Globus pallidus (tissue), 1 donor: ENCODE results near the gene OTUB2.

Experiments
- DNase-seq: peaks from one replicate; pipeline ENCODE4 v3.0.0-alpha.2; 2015; ENCODE audit warnings: low spot score

The OTUB2 gene

DNA sequence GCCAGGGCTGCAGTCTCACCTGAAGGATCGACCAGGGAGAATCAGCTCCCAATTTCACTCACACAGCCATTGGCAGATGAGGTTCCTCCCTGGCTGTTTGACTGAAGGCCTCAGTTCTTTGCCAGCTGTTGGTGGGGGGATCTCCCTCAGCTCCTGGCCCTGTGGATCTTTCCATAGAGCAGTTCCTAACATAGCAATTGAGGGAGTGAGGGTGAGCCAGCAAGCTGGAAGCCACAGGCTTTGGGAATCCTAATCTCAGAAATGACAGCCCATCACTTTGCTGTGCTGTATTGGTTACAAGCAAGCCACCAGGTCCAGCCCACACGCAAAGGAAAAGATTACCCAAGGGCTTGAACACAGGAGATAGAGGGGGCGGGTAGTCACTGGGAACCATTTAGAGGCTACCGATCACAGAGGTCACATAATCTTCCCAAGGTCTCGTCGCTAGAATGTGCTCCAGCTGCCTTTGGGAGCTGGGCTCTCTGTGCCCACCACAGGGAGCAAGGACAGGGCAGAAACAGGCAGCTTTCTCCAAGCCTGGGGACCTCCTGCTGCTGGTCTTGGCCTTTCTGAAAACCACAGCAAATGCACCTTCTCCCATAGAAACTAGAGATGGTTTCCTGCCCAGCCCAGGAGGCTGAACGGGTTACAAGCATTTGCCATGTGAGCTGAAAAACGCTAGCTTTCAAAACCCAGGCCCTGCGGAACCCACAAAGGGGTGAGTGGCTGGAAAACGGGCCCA is 4.6 kb upstream of the OTUB2 start:
- no peak for DNase-seq

DNA sequence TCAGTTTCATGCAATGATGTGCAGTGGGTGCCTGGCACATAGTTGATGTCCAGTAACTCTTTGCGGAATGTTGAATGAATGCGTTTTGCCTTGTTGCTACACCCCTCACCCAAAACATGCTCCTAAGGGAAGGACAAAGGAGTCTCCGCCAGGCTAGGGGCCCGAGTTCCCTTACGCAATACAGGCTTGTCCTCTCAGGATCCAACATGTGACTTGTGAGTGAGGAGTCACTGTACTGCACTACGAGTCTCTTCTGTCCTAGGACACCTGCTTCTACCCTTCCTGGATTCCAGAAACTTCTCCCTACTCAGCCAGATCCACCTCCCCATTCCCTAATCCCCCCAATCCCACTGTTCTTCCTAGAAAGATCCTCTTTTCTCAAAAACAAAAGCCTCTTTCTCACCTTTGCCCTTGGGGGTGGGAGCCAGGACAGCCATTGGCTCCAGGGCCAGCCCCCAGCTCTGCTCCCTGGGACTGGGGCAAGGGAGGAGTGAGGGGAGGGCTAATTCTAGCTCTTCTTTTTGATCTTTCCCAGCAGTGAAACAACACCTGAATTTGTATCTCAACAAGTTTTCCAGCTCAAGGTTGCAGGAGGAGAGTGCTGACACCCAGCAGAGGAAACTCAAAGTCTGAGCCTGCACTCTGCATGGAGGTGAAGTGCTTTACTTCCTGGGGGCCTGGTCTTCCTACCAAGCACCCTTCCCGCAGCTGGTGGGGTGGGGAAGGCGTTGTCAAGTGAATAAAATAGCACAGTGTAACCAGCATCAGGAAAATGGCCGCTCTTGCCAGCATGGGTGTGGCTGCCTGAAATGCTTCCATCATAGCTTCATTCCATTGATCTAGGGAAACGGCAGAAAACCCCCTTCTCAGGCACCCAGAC is 3.4 kb upstream of the OTUB2 start:
- DNase-seq = no peak

DNA sequence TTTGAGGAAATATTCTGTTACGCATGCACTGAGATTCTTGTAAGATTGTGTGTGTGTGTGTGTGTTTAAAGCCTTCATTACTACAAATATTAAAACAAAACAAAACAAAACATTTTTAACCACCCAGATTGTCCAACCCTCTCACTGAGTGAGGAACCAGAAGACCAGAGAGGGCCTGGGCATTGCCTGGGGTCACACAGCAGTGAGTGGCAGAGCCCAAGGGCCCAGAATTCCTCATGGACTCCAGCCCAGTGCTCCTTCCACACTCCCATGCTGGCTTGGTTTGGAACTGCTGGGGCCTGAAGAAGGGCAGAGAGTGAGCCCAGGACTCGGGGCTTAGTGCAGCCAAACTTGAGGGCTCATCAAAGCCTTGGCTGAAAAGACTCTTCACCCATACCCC is 1.6 kb upstream of the OTUB2 start:
- DNase-seq = no peak

DNA sequence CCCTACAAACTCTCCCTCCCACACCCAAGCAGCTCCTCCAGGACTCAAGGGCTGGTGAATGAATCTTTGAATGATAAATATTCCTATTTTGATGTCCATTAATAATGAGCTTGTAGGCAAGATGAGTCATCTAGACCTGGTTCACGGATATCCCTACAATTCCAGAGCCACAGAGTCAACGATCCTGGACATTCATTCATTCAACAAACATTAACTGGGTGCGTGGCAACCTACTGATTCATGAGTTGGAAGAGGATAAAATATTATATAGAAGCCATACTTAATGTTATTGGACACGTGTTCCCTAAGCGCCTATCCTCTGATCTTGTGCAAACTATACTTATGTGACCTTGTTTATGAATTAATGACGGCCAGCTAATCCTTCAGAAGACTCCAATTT is 420 bp upstream of the OTUB2 start:
- DNase-seq = no peak

DNA sequence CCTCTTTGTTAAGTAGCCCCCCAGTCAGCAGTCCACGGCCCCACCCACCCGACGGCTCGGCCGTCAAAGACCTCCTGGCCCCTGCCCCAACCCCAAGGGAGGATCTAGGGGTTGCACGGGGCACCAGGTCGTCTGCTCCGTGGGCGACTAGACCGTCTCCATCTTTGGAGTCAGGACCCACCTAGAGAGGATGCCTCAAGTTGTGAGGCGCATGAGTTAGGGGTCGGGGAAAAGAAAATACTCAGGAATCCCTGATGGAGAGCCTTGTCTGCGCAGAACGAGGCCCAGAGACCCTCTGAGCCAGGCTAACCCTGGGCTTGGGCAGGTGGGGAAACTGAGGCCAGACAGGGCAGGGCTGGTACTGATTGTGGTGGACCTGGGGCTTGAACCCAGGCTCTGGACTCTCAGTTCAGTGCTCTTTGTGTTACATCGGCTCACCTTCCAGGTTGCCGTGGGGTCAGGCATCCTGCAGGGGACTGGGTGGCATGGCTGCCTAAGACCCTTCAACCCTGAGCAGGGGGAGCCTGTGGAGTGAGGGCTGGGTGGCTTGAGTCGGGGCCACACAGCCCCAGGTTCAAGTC is 839 bp downstream of the OTUB2 start:
- no peak for DNase-seq

DNA sequence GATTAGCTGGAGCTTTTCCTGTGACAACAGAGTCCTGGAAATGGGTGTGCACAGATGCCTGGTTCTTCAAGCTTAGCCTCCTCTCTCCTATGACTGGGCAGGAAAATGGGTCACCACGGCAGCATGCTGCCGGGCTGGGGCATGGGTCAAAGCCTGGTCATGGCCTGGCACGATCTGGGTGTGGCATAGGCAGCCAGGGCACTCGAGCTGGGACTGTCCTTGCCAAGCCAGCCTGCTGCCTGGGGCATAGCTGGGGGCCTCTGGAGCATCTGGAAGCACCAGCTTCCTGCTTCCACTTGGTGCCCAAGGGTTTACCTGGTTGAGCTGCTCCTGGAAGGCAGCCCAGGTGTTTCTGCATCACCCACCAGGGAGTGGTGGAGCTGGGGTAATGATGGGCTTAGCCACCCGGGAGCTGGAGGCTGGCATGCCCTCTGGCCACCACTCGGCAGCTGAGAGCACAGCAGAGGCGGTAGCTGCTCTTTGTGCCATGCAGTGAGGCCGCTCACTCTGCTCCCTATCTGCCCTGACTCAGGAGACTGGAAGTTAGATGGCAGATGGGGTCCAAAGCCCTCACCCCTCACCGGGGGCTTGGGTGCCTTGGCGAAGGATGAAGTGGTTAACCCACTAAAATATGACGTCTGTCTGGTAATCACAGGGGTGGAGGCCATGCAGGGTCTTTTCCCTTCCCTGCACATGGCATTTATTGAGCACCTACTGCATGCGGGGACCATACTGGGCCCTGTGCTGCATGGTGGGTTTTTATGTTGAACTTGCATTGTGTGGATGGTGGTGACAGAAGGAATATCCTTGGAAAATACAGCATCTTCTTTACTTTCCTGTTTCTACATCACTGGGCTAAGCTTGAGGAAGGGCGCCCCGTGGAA is 1.7 kb downstream of the OTUB2 start:
- no peak for DNase-seq

DNA sequence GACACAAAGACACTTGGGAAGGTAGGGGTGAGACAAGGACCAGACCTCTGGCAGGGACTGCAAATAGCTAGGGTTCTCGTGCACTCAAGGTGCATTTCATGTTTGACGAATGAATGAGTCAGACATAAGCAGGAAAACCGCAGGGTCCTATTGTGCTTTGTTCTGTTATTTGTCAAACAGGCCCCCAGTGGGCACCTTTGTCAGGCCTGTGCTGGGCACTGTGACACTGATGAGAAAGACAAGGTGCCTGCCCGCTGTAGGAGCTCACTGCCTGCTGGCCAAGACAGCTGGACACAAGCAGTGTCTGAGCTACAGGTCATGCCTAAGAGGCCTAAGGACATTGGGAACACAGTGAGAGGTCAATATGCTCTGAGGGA is 2.3 kb downstream of the OTUB2 start:
- DNase-seq = no peak

DNA sequence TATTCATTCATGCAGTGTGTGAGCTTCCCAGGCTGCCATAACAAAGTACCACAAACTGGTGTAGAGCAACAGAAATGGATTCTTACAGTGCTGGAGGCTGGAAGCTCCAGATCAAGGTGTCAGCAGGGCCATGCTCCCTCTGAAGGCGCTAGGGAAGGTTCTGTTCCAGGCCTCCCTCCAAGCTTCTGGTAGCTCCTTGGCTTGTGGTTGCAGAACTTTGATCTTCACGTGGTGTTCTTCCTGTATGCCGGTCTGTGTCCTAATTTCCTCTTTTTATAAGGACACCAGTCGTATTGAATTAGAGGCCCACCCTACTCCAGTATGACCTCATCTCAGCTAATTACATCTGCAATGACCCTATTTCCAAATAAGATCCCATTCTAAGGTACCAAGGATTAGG is 3.1 kb downstream of the OTUB2 start:
- no peak for DNase-seq

DNA sequence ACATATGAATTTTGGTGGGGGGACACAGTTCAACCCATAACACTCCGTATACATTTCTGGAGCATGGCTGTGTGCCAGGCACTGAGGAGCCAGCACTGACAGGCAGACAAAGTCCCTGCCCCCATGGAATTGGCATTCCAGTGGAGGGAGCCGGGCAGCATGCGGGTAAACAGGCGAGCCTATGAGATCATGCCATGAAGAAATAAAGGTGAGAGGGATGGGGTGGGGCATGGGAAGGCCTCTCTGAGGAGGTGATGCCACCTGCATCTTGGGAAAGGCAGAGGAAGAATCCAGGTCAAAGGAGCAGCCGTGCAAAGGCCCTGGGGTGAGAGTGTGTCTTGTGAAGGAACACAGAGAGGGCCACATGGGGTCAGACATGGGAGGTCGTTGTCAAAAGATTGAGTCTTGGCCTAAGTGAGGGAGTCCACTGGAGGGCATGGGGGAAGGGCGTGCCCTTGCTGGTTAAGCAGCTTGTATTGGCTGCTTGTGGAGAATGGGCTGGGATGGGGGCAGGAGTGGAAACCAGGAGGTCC is 3.6 kb downstream of the OTUB2 start:
- no peak for DNase-seq

DNA sequence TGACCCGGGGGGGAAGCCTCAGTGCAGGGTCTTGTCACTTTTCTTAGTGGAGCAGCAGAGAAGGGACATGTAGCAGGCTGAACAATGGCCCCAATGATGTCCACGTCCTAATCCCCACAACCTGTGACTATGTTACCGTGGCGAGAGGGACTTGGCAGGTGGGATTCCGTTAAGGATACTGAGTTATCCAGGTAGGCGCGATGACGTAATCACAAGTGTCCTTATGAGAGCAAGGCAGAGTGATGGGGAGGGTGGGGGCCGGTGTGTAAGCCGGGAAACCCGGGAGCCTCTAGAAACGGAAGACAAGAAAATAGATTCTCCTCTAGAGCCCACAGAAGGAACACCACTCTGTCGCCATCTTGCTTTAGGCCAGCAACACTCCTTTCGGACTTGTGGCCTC is 4.4 kb downstream of the OTUB2 start:
- no peak for DNase-seq

DNA sequence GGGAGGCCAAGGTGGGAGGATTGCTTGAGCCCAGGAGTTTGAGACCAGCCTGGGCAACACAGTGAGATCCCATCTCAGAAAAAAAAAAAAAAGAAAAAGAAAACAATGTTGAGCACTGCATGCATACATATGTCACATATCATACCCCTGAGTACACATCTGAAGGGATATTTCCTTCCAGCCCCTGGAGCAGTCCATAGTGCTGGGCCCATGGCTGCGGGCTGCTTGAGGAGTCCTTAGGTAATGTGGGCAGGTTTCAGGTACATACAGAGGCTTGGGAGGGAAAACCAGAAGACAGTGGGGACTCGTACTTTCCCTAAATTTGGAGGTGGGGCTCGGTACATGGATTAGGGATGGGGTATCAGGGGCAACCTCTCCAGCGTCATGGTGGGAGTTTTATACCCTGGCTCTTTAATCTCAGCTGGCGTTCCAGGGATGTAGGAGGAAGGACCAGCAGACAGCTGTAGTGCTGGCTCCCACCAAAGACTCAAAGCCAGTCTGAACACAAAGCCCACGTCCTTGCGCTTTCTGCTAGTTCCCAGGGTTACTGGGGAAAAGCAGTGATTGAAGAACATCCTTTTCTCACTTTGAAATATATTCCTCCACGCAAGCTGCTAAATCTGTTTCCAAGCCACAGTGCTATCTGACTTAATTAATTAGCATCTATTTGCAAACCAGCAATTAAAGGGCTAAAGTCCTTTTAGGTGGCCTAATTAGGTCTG is 5.2 kb downstream of the OTUB2 start:
- DNase-seq = no peak

DNA sequence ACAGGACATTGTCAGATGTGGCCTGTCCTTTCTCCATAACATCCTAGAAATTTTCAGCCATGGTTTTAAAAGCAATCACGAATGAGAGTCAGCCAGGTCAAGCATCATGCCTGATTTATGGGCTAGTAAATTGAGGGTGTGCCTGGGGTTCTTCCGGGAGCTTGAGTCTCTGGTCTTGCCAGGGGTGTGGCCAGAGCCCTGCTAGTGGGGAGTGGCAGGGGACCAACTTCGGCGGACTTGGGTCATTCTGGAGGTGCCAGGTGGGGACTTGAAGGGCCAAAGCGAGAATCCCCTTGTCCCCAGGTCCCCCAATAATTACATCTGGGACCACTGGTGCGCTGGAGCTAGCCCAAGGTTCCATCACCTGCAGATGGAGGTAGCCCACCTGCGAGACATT is 5.7 kb downstream of the OTUB2 start:
- no peak for DNase-seq

DNA sequence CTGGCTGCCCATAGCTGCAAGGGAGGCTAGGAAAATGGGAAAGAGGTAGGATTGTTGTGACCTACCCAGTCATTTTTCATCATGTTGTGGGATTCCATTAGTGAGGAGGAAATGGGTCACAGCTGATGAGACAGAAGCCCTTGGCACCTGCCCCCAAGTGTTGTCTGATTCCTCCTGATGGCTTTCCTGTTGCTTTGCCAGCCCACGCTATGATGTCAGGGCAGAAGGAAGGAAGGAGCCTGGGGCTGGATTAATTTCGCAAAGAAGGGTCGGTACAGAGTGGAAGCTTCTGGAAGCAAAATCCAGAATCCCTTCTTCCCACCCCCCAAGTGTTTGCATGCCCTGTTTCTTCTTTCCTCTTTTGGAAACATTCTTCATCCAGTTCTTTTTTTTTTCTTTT is 8.7 kb downstream of the OTUB2 start:
- no peak for DNase-seq

DNA sequence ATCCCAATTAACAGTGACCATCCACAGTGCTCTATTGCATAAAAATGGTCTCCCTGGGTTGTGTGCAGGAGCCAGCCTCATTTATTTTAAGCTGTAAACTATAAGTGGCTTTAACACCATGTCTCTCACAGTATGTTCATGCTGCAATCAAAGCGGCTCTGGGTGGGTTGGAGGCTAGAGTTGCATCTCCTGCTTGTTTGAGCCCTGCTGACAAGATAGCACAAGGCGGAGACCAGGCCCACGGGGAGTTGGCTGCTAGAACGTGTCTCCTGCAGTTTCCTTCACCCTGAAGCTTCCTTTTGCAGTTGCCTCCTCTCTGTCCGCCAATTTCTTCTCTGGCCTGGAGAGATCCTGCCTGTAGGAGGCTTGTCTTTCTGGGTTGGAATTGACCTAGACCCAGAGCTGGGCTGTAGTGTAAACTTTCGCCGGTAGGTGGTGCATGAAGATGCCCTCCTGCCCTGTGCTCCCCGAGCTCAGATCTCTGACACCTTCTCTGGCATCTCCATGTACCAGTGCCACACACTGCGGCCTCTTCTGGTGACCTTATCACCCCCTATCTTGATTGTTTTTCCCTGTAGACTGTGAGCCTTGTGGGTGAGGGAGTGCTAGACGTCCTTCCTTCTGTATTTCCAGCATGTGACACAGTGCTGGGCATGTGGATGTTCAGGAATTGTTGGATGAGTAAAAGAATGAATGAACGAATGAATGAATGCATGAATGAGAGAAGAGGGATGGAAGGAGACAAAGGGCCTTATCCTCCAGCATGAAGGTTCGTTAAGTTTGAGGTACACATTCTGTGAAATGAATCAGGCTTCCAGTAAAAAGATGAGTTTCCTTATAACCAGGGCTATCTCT is 10.4 kb downstream of the OTUB2 start:
- peak; percentile 55 for DNase-seq

DNA sequence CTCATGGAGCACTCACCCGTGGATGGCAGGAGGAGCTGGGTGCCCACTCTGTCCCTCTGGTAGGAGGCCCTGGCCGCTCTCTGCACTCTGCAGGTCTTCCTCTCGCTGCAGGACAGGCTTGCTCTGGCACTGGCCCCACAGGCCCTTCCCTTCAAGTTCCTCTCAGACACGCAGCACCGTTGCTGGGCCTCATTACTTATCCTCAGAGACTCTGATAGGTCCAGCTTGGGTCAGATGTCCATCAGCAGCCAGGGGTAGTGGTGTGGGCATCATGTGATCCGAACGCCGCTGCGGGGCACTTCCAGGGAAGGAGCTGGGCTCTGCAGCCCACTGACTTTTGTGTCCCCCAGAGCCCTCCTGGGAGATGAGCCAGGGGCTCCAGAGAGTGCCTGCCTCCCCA is 11.8 kb downstream of the OTUB2 start:
- DNase-seq = no peak

DNA sequence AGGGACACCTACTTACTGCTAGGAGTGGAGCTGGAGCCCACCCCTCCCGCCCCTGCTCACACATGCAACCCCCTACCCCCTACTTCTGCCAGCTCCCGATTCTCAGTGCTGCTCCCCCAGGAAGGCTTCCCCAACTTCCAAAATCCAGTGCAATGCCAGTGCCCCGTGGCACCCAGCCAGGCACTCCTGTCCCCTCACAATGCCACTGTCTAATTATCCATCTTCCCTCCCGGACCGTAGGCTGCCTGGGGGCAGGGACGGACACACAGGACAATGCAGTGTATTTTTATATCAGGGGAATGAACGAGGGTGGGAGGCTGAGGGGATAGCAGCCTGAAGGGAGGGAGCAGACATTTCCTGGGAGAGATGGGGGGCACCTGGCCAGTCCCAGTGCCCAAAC is 12.4 kb downstream of the OTUB2 start:
- DNase-seq = no peak

DNA sequence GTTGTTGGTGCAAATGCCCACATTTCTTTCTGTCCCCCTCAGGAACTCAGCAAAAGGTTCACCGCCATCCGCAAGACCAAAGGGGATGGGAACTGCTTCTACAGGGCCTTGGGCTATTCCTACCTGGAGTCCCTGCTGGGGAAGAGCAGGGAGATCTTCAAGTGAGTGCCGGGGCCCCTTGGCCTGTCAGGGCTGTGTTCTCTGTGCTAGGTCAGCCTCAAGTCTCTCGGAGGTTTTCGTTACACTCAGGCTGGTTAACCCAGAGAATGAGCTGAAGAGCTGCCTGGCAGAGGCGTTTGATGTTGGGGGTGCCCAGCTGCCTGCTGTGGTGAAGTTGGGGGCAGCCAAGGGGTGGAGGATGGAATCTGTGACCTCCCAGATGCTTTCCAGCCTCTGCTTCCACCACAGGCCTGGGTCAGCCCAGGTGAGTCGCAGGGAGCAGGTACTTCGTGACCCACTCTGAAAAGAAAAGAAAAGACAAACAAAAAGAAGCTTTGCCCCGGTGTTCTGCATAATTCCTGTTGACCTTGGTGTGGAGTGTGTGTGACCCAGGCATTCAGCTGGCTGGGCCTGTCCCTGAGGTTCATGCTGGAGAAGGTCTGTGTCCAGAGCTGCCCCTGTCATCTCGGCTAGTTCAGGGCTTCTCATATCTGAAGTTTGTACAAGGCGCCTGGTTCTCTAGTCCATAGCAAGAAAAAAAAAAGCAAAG is 12.9 kb downstream of the OTUB2 start:
- no peak for DNase-seq

DNA sequence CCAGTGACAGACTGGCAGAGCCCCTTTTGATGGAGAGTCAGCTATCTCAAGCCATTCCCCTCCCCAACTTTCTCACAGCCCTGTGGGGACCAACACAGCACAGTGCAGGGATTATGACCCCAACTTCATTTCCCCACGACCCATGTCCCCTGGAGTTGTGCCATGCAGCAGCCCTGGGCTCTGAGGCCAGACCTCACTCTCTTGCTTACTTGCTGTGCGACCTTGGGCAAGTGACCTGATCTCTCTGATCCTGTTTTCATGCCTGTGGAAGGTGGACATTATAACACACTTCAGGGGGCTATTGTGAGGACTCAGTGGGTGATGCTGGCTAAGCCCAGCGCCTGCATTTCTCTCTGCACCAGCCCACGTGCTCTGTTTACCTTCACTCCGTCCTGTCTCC is 14.1 kb downstream of the OTUB2 start:
- no peak for DNase-seq

DNA sequence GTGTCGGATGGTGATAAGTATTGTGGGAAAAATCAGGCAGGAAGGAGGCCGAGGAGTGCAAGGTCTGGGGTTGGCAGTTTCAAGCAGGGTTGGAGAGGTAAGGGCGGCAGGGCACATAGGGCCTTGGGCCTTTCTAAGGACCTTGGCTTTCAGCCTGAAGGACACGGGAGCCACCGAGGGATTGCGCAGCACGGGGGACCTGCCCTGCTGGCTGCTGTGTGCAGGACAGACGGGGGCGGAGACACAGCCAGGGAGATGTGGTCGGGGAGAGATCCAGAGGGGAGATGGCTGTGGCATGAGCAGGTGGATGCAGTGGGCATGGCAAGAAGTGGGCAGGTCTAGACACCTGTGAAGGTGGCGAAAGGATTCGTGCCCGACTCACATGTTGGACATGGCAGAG is 14.7 kb downstream of the OTUB2 start:
- no peak for DNase-seq
